BE2C (cell line): ENCODE measurements around the gene PTH2.
A peak's percentile ranks its signal among the peaks of the same experiment; 100 is the strongest.

Experiments
- DNase-seq: peaks from one replicate; pipeline ENCODE4 v3.0.0-alpha.2; 2020
- H3K27me3 ChIP-seq: fragments of 250-450 bp; sonication (Bioruptor Pico); 2 replicates; pipeline ENCODE4 v1.5.1; 2020; ENCODE audit warnings: mild to moderate bottlenecking
- H3K36me3 ChIP-seq: fragments of 250-450 bp; sonication (Bioruptor Pico); 2 replicates; pipeline ENCODE4 v1.5.1; 2020; ENCODE audit warnings: mild to moderate bottlenecking
- H3K4me1 ChIP-seq: fragments of 250-450 bp; sonication (Bioruptor Pico); 2 replicates; pipeline ENCODE4 v1.5.1; 2020
- H3K4me3 ChIP-seq: 2 replicates; pipeline ENCODE4 v1.5.1; 2011; ENCODE audit warnings: low read depth, low read length
- H3K9me3 ChIP-seq: fragments of 250-450 bp; sonication (Bioruptor Pico); 2 replicates; pipeline ENCODE4 v1.5.1; 2020
- TF ChIP-seq, protein P1 (sequence below): IDR thresholded peaks from 2 replicates; pipeline ENCODE4 v1.5.1; 2012; ENCODE audit warnings: mild to moderate bottlenecking, low read depth, low read length

Gene PTH2

DNA sequence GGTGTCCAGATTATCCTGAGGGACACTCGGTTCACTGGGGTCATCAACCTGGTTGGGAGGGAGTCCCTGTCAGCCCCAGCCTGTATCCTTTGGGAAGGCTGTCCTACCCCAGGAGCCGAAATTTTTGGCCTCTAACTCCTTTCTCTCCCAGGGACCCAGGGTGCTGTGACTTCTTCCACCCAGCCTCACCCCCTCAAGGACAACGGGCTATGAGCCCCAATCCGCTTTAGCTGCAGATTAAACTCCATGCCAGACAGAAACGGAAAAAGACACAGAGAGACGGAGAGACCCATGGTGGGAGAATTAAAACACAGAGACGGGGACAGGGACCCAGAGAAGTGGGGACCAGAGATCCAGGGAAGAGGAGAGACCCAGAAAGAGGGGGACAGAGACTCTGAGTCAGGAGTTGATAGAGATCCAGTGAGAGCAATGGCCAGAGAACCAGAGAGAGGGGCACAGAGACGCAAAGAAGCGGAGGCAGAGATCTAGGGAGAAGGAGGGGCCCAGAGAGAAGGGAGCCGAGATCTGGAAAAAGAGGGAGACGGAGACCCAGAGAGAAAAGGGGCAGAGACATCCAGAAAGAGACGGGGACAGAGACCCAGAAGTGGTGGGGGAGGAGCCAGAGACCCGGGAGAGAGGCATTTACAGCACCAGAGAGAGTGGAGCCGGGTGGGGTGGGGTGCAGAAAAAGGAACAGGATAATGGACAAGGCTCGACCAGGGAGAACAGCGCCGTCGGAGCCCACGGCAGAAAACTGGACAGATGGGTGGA lies 17.4 kb upstream of the PTH2 start:
- DNase-seq, result no peak

DNA sequence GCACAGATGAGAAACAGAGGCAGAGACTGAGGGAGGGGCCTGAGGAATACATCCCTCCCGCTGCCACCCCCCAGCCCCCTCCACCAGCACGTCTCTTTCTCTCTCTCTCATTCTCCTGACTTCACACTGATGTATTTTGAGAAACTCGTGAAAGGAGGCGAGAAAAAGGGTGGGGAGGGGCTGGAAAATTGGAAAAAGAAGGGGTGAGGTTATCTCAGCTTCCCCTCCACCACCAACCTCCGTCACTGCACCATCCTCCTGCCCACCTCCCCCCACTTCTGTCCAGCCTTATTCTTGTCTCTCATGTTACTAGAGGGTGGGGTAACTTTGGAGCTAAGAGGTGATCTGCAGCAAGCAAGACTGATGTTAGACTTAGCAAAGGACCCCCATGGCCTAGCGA lies 16.6 kb upstream of the PTH2 start:
- Histone ChIP-seq H3K4me1 (peaks cover 6% of the 10 kb centered on the region; the same call in 1 of the 2 replicates), H3K9me3 (no peaks in the 10 kb centered on the region), H3K27me3 (peaks cover 51% of the 10 kb centered on the region), H3K4me3 (no peak overlapping the region), H3K36me3 (no peaks in the 10 kb centered on the region)
- DNase-seq, result no peak
- TF ChIP-seq, protein P1, sequence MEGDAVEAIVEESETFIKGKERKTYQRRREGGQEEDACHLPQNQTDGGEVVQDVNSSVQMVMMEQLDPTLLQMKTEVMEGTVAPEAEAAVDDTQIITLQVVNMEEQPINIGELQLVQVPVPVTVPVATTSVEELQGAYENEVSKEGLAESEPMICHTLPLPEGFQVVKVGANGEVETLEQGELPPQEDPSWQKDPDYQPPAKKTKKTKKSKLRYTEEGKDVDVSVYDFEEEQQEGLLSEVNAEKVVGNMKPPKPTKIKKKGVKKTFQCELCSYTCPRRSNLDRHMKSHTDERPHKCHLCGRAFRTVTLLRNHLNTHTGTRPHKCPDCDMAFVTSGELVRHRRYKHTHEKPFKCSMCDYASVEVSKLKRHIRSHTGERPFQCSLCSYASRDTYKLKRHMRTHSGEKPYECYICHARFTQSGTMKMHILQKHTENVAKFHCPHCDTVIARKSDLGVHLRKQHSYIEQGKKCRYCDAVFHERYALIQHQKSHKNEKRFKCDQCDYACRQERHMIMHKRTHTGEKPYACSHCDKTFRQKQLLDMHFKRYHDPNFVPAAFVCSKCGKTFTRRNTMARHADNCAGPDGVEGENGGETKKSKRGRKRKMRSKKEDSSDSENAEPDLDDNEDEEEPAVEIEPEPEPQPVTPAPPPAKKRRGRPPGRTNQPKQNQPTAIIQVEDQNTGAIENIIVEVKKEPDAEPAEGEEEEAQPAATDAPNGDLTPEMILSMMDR, result no peak

More for the DNA sequence above, 17.4 kb upstream of the PTH2 start:
- no peaks in the 10 kb centered on the region for H3K9me3 ChIP-seq
- H3K27me3 ChIP-seq, result peaks cover 51% of the 10 kb centered on the region
- no peaks in the 10 kb centered on the region for H3K36me3 ChIP-seq
- TF ChIP-seq, protein P1, result no peak
- peaks cover 6% of the 10 kb centered on the region; the same call in 1 of the 2 replicates for H3K4me1 ChIP-seq
- H3K4me3 ChIP-seq, result no peak overlapping the region

DNA sequence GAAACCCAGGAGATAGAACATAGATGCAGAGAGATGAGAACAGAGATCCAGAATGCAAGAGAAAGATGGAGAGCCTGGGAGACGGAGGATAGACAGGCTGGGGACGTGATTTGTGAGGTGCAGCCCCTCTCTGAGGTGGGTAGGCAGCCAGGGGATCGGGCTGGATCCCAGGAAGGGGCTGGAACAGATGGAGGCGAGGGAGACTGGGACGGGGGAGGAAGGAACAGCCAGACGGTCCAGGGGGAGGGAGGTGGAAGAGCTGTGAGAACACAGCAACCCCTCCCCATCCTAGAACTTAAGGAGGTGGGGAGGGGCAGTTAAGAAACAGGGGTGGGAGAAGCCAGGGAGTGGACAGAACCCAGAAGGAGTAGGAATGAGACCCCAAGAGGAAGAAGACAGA lies 15.0 kb upstream of the PTH2 start:
- Histone ChIP-seq H3K27me3 (peaks cover 59% of the 10 kb centered on the region), H3K9me3 (no peaks in the 10 kb centered on the region), H3K36me3 (no peaks in the 10 kb centered on the region), H3K4me1 (peaks cover 6% of the 10 kb centered on the region; the same call in 1 of the 2 replicates), H3K4me3 (no peak overlapping the region)
- no peak for DNase-seq
- TF ChIP-seq, protein P1, result no peak

DNA sequence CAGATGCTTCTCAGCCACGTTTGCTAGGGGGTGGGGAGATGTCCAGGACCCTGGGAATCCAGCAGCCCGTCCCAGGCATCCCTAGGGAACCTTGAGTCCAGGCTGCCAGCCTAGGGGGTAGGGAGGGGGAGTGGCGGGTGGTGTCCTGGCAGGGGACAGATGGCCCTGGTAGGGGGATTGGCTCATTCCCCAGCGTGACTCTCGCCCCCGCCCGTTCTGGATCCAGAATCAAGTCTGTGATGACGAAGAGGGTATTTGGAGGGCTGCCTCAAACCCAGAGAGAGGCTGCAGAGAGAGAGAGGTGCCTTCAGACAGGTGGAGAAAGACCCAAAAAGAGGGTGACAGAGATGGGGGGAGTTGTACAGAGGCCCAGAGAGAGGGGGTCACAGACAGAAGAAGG lies 14.0 kb upstream of the PTH2 start:
- peaks cover 4% of the 10 kb centered on the region; the same call in 1 of the 2 replicates for H3K4me1 ChIP-seq
- H3K36me3 ChIP-seq, result no peaks in the 10 kb centered on the region
- H3K27me3 ChIP-seq, result peaks cover 68% of the 10 kb centered on the region
- H3K4me3 ChIP-seq, result no peak overlapping the region
- peak; percentile 67 for DNase-seq
- TF ChIP-seq, protein P1, result no peak
- H3K9me3 ChIP-seq, result no peaks in the 10 kb centered on the region

DNA sequence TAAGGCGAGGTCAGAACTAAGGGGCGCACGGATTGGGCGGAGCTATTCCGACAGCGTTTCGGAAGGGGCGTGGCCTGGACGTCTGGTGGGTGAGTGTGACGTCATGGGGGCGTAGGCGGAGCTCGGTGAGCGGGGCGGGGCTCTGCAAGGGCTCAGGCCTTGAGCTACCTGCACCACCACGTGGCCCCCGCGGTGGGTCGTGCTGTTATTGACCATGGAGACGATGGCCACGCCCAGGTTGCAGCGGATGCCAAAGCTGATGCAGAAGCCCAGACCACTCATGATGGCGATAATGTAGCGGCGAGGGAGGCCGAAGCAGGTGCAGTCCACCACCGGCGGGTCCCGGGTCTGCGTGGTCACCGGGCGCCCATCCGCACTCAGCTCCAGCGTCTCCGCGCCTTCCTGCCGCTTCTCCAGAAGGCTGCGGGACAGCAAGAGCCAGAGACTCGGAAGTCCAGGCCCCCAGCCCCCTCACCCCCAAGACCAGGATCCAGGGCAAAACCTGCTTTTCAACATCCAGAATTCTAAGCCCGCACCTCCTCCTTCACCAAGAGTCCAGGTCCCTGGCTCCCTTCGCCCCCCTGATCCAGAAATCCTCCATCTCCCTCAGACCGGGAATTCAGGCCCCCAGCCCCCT lies 13.3 kb upstream of the PTH2 start:
- TF ChIP-seq, protein P1, result no peak
- Histone ChIP-seq H3K4me3 (peak overlapping the region; percentile 22; the same call in 1 of the 2 replicates), H3K4me1 (no peaks in the 10 kb centered on the region; the same call in 1 of the 2 replicates), H3K9me3 (no peaks in the 10 kb centered on the region), H3K27me3 (peaks cover 67% of the 10 kb centered on the region), H3K36me3 (no peaks in the 10 kb centered on the region)
- peak; percentile 81 for DNase-seq

DNA sequence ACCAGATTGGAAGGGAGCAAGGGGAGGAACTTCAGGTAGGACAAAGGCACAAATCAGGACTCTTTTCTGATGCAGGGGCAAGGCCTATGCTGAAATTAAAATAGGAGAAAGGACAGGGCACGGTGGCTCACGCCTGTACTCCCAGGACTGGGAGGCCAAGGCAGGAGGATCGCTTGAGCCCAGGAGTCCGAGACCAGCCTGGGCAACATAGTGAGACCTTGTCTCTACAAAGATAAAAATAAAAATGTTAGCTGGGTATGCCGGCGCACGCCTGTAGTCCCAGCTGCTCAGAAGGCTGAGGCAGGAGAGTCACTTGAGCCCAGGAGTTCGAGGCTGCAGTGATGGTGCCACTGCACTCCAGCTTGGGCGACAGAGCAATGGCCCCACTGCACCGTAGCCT lies 12.4 kb upstream of the PTH2 start:
- H3K4me3 ChIP-seq, result no peak overlapping the region
- H3K9me3 ChIP-seq, result no peaks in the 10 kb centered on the region
- H3K27me3 ChIP-seq, result peaks cover 63% of the 10 kb centered on the region

More for the DNA sequence above, 12.4 kb upstream of the PTH2 start:
- no peaks in the 10 kb centered on the region for H3K36me3 ChIP-seq
- H3K4me1 ChIP-seq, result no peaks in the 10 kb centered on the region; the same call in 1 of the 2 replicates
- no peak for DNase-seq
- TF ChIP-seq, protein P1, result no peak
